Neural cell (in vitro differentiated cells): Measurements from ENCODE around the gene B2M. TPM values are rescaled to one million over a fixed set of nuclear protein-coding genes. Genes with fewer than 3 reads are reported as not detected.

Source experiments
- H2AFZ ChIP-seq: fragments of 200-600, 300-800 bp; sonication (generic), shearing (Covaris generic); 2 replicates; pipeline ENCODE4 v1.6.0; 2014; ENCODE audit warnings: low read depth, mild to moderate bottlenecking, antibody characterized with exemption, low read length, moderate library complexity
- H3F3A ChIP-seq: fragments of 200-600 bp; shearing (Covaris generic); 2 replicates; pipeline ENCODE4 v1.6.1; 2016; ENCODE audit warnings: mild to moderate bottlenecking, moderate library complexity, mixed read lengths, antibody characterized with exemption, low read length; ENCODE audit not compliant: insufficient read depth, poor library complexity, severe bottlenecking
- H3K27ac ChIP-seq: fragments of 200-600, 300-800 bp; sonication (generic), shearing (Covaris generic); 2 replicates; pipeline ENCODE4 v1.5.1; 2014; ENCODE audit warnings: mild to moderate bottlenecking, low read length, moderate library complexity
- H3K27me3 ChIP-seq: fragments of 300-800, 200-600 bp; sonication (generic), shearing (Covaris generic); 2 replicates; pipeline ENCODE4 v1.6.0; 2014; ENCODE audit warnings: mild to moderate bottlenecking, low read depth, low read length, moderate library complexity; ENCODE audit not compliant: insufficient read depth
- H3K36me3 ChIP-seq: fragments of 300-800, 200-600 bp; sonication (generic), shearing (Covaris generic); 2 replicates; pipeline ENCODE4 v1.5.1; 2014; ENCODE audit warnings: mild to moderate bottlenecking, antibody characterized with exemption, low read length, moderate library complexity; ENCODE audit not compliant: insufficient read depth
- H3K4me2 ChIP-seq: fragments of 300-800, 200-600 bp; sonication (generic), shearing (Covaris generic); 2 replicates; pipeline ENCODE4 v1.6.0; 2014; ENCODE audit warnings: mild to moderate bottlenecking, low read length
- H3K4me3 ChIP-seq: fragments of 300-800, 200-600 bp; sonication (generic), shearing (Covaris generic); 2 replicates; pipeline ENCODE4 v1.5.1; 2014; ENCODE audit warnings: mild to moderate bottlenecking, low read length, moderate library complexity
- H3K79me2 ChIP-seq: fragments of 200-600 bp; shearing (Covaris generic); replicated peaks from 2 replicates; pipeline ENCODE4 v1.6.0; 2014; ENCODE audit warnings: mild to moderate bottlenecking, low read length, moderate library complexity; ENCODE audit not compliant: insufficient read depth
- H3K9ac ChIP-seq: fragments of 300-800, 200-600 bp; sonication (generic), shearing (Covaris generic); 2 replicates; pipeline ENCODE4 v1.6.1; 2016; ENCODE audit warnings: mild to moderate bottlenecking, low read length, mixed read lengths
- H3K9me2 ChIP-seq: fragments of 200-600 bp; shearing (Covaris generic); 2 replicates; pipeline ENCODE4 v1.6.1; 2016; ENCODE audit warnings: mild to moderate bottlenecking, low read length, mixed read lengths; ENCODE audit not compliant: insufficient read depth
- H3K9me3 ChIP-seq: fragments of 200-600, 300-800 bp; sonication (generic), shearing (Covaris generic); 2 replicates; pipeline ENCODE4 v1.6.1; 2016; ENCODE audit warnings: mild to moderate bottlenecking, mixed run types, low read length, moderate library complexity, mixed read lengths
- H4K20me1 ChIP-seq: fragments of 200-600 bp; shearing (Covaris generic); 2 replicates; pipeline ENCODE4 v1.6.1; 2016; ENCODE audit warnings: mild to moderate bottlenecking, mixed run types; ENCODE audit not compliant: insufficient read depth
- EP300 ChIP-seq: fragments of 450-650 bp; conservative IDR thresholded peaks from 2 replicates; pipeline ENCODE4 v1.6.1; 2014; ENCODE audit warnings: antibody characterized with exemption, mild to moderate bottlenecking, moderate library complexity; ENCODE audit not compliant: poor library complexity, severe bottlenecking
- EZH2 ChIP-seq: fragments of 200-600, 300-800 bp; shearing (Covaris generic), sonication (generic); IDR thresholded peaks from 2 replicates; pipeline ENCODE4 v1.6.1; 2014; ENCODE audit warnings: antibody characterized with exemption, low read length, borderline replicate concordance, mild to moderate bottlenecking; ENCODE audit not compliant: insufficient read depth, poor library complexity, severe bottlenecking
- MXI1 ChIP-seq: fragments of 450-650 bp; conservative IDR thresholded peaks from 2 replicates; pipeline ENCODE4 v1.6.1; 2014; ENCODE audit warnings: antibody characterized with exemption, mild to moderate bottlenecking; ENCODE audit not compliant: poor library complexity, severe bottlenecking
- POLR2AphosphoS5 ChIP-seq: IDR thresholded peaks from 2 replicates; pipeline ENCODE4 v1.6.1; 2012
- RAD21 ChIP-seq: fragments of 450-650 bp; conservative IDR thresholded peaks from 2 replicates; pipeline ENCODE4 v1.6.1; 2014; ENCODE audit warnings: antibody characterized with exemption, mild to moderate bottlenecking, moderate library complexity
- SMC3 ChIP-seq: fragments of 450-650 bp; conservative IDR thresholded peaks from 2 replicates; pipeline ENCODE4 v1.6.1; 2014; ENCODE audit warnings: antibody characterized with exemption, mild to moderate bottlenecking, moderate library complexity; ENCODE audit not compliant: poor library complexity
- TAF1 ChIP-seq: IDR thresholded peaks from 2 replicates; pipeline ENCODE4 v1.6.1; 2012; ENCODE audit warnings: low read depth
- polyA plus RNA-seq: library from polyadenylated mRNA; depleted of rRNA; stranded (reverse); fragments of >200 nt; gene quantifications from 2 replicates; pipeline ENCODE4 v1.2.3, GENCODE V29; 2014
- TF ChIP-seq, protein P1 (sequence below): fragments of 450-650 bp; IDR thresholded peaks from 2 replicates; pipeline ENCODE4 v1.5.1; 2014; ENCODE audit warnings: antibody characterized with exemption, mild to moderate bottlenecking, moderate library complexity; ENCODE audit not compliant: poor library complexity, severe bottlenecking
- TF ChIP-seq, protein P2 (sequence below): IDR thresholded peaks from 2 replicates; pipeline ENCODE4 v1.6.1; 2012; ENCODE audit warnings: borderline replicate concordance

B2M gene
- polyA plus RNA-seq, 1 donor from 2014 or later: 15.6 TPM

DNA sequence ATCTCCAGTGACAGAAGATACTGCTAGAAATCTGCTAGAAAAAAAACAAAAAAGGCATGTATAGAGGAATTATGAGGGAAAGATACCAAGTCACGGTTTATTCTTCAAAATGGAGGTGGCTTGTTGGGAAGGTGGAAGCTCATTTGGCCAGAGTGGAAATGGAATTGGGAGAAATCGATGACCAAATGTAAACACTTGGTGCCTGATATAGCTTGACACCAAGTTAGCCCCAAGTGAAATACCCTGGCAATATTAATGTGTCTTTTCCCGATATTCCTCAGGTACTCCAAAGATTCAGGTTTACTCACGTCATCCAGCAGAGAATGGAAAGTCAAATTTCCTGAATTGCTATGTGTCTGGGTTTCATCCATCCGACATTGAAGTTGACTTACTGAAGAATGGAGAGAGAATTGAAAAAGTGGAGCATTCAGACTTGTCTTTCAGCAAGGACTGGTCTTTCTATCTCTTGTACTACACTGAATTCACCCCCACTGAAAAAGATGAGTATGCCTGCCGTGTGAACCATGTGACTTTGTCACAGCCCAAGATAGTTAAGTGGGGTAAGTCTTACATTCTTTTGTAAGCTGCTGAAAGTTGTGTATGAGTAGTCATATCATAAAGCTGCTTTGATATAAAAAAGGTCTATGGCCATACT, 4.0 kb downstream of the B2M start (continued):
- TF ChIP-seq, protein P1, sequence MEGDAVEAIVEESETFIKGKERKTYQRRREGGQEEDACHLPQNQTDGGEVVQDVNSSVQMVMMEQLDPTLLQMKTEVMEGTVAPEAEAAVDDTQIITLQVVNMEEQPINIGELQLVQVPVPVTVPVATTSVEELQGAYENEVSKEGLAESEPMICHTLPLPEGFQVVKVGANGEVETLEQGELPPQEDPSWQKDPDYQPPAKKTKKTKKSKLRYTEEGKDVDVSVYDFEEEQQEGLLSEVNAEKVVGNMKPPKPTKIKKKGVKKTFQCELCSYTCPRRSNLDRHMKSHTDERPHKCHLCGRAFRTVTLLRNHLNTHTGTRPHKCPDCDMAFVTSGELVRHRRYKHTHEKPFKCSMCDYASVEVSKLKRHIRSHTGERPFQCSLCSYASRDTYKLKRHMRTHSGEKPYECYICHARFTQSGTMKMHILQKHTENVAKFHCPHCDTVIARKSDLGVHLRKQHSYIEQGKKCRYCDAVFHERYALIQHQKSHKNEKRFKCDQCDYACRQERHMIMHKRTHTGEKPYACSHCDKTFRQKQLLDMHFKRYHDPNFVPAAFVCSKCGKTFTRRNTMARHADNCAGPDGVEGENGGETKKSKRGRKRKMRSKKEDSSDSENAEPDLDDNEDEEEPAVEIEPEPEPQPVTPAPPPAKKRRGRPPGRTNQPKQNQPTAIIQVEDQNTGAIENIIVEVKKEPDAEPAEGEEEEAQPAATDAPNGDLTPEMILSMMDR: no peak

DNA sequence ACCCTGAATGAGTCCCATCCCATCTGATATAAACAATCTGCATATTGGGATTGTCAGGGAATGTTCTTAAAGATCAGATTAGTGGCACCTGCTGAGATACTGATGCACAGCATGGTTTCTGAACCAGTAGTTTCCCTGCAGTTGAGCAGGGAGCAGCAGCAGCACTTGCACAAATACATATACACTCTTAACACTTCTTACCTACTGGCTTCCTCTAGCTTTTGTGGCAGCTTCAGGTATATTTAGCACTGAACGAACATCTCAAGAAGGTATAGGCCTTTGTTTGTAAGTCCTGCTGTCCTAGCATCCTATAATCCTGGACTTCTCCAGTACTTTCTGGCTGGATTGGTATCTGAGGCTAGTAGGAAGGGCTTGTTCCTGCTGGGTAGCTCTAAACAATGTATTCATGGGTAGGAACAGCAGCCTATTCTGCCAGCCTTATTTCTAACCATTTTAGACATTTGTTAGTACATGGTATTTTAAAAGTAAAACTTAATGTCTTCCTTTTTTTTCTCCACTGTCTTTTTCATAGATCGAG, 4.5 kb downstream of the B2M start:
- Histone ChIP-seq H3K9me3 (no peaks in the 10 kb centered on the region), H3K4me2 (no peak overlapping the region), H4K20me1 (no peaks in the 10 kb centered on the region), H3F3A (no peaks in the 10 kb centered on the region), H2AFZ (no peak overlapping the region), H3K9me2 (no peaks in the 10 kb centered on the region), H3K27me3 (peaks cover 10% of the 10 kb centered on the region), H3K4me3 (no peak overlapping the region), H3K9ac (no peak overlapping the region), H3K36me3 (no peaks in the 10 kb centered on the region), H3K79me2 (no peaks in the 10 kb centered on the region), H3K27ac (no peak overlapping the region)
- no peak for TF ChIP-seq POLR2AphosphoS5
- no peak for TF ChIP-seq TAF1
- TF ChIP-seq, protein P1: no peak
- TF ChIP-seq RAD21: no peak

DNA sequence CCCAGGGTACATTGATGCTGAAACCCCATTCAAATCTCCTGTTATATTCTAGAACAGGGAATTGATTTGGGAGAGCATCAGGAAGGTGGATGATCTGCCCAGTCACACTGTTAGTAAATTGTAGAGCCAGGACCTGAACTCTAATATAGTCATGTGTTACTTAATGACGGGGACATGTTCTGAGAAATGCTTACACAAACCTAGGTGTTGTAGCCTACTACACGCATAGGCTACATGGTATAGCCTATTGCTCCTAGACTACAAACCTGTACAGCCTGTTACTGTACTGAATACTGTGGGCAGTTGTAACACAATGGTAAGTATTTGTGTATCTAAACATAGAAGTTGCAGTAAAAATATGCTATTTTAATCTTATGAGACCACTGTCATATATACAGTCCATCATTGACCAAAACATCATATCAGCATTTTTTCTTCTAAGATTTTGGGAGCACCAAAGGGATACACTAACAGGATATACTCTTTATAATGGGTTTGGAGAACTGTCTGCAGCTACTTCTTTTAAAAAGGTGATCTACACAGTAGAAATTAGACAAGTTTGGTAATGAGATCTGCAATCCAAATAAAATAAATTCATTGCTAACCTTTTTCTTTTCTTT, 5.8 kb downstream of the B2M start:
- H3K27ac ChIP-seq: no peak overlapping the region

More for the DNA sequence above, 5.8 kb downstream of the B2M start:
- no peaks in the 10 kb centered on the region for H4K20me1 ChIP-seq
- no peaks in the 10 kb centered on the region for H3K36me3 ChIP-seq
- no peaks in the 10 kb centered on the region for H3F3A ChIP-seq
- H3K79me2 ChIP-seq: no peaks in the 10 kb centered on the region
- TF ChIP-seq SMC3 (no peak), MXI1 (no peak), TAF1 (no peak), EP300 (no peak), EZH2 (no peak), RAD21 (no peak), POLR2AphosphoS5 (no peak)
- TF ChIP-seq, protein P2, sequence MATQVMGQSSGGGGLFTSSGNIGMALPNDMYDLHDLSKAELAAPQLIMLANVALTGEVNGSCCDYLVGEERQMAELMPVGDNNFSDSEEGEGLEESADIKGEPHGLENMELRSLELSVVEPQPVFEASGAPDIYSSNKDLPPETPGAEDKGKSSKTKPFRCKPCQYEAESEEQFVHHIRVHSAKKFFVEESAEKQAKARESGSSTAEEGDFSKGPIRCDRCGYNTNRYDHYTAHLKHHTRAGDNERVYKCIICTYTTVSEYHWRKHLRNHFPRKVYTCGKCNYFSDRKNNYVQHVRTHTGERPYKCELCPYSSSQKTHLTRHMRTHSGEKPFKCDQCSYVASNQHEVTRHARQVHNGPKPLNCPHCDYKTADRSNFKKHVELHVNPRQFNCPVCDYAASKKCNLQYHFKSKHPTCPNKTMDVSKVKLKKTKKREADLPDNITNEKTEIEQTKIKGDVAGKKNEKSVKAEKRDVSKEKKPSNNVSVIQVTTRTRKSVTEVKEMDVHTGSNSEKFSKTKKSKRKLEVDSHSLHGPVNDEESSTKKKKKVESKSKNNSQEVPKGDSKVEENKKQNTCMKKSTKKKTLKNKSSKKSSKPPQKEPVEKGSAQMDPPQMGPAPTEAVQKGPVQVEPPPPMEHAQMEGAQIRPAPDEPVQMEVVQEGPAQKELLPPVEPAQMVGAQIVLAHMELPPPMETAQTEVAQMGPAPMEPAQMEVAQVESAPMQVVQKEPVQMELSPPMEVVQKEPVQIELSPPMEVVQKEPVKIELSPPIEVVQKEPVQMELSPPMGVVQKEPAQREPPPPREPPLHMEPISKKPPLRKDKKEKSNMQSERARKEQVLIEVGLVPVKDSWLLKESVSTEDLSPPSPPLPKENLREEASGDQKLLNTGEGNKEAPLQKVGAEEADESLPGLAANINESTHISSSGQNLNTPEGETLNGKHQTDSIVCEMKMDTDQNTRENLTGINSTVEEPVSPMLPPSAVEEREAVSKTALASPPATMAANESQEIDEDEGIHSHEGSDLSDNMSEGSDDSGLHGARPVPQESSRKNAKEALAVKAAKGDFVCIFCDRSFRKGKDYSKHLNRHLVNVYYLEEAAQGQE: no peak
- TF ChIP-seq, protein P1: no peak
- no peaks in the 10 kb centered on the region for H3K9me3 ChIP-seq
- no peak overlapping the region for H3K9ac ChIP-seq
- no peaks in the 10 kb centered on the region for H3K9me2 ChIP-seq
- no peak overlapping the region for H3K4me3 ChIP-seq
- no peak overlapping the region for H3K4me2 ChIP-seq
- peaks cover 3% of the 10 kb centered on the region for H3K27me3 ChIP-seq
- H2AFZ ChIP-seq: no peak overlapping the region
